ENCODE data around the gene RBM10.
A peak's percentile ranks its signal among the peaks of the same experiment; 100 is the strongest.
"Not testable (repeated sequence)": the region's sequence is repeated elsewhere in the genome, so short reads cannot be mapped to it uniquely, and the experiment has no call there.

RBM10 gene

DNA sequence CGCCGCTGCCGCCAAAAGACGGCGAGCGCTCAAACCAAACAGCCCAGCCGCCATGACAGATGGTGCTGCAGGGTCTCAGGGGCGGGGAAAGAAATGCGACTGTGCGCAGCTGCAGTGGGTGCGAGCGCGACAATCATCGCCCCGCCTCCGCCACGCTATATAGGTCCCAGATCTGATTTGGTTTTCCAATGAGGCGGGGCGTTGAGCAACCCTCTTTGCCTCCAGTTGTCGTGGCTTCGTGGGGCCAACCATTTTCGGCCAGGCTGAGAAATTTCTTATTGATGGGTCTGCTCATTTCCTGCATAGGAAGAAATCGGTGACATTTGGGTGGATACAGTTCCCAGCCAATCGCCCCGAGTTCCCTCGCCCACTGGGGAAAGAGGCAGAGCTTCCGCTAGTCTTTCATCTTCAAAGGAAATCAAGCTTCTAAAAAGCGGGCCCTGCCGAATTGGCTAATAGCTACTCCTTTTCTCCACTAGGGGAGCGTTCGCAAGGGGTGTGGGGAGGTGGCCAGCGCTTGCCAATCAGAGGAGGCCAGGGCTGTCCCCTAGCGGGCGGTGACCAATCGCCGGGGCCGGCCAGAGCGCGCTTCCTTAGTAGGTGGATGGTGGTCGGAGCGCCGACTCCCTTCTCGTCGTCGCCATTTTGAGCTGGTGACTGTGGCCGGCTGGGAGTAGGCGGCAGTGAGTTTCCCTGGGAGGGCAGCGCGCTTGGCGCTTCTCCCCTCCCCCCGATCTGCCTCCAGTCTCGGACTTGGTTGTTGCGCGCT is at the start of gene RBM10, which contains the start of gene NDUFB11:
Gene RBM10, plus strand, starts transcription at position 596 of the 769 bp plus-strand sequence. CDS start 2,261 bp downstream, outside the sequence.
Gene NDUFB11, minus strand, starts transcription at position 77 of the 769 bp plus-strand sequence. Its CDS starts 23 bp downstream, at position 54.
- peak; percentile 94 to 95 for DNase-seq

DNA sequence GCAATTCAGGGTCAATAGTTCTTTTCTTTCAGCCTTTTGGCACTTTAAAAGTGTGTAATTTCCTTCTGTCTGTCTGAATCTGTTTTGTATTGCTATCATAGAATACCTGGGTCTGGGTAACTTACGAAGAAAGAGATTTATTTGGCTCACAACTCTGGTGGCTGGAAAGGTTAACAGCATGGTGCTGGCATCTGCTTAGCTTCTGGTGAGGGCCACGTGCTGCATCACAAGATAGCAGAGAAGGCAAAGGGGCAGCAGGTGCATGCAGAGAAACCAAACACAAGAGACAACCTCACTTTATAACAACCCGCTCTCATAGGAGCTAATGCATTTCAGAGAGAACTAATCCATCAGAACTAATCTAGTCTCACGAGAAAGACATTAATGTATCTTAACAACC is 48.0 kb upstream of the RBM10 start:
- DNase-seq: no peak

DNA sequence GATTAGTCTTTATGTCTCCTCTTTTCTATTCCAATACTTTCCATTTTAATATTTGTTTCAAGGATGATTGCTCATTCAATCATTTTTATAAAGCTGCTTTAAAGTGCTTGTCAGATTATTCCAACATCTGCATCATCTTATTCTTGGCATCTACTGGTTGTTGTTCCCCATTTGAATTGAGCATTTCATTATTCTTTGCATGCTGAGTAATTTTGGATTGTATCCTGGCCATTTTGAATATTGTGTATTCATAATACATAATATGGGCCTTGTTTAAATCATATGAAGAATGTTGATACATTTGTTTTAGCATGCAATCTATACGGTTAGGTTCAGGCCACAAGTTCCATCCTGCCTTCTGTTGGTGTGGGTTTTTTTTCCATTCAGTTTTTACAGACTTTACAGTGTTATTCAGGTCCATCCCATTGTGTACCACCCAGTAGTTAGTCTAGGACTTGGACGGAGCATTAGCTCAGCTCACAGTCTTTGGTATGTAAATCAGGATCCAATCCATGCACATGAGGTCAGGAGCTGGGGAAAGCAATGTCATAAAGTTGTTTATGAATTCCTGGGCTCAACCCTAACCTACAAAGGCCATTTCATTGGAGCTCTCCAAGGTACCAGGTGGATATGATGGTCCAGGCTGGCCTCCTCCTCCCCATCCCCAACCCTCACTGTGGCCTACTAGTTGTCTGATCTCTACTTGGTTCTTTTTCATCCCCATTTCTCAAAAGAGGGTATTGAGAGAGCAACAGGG is 46.5 kb upstream of the RBM10 start:
- DNase-seq: no peak

- no peak for DNase-seq
Observed at GRCh38 chrX:47101206-47101605, 43.8 kb upstream of the RBM10 start.

DNA sequence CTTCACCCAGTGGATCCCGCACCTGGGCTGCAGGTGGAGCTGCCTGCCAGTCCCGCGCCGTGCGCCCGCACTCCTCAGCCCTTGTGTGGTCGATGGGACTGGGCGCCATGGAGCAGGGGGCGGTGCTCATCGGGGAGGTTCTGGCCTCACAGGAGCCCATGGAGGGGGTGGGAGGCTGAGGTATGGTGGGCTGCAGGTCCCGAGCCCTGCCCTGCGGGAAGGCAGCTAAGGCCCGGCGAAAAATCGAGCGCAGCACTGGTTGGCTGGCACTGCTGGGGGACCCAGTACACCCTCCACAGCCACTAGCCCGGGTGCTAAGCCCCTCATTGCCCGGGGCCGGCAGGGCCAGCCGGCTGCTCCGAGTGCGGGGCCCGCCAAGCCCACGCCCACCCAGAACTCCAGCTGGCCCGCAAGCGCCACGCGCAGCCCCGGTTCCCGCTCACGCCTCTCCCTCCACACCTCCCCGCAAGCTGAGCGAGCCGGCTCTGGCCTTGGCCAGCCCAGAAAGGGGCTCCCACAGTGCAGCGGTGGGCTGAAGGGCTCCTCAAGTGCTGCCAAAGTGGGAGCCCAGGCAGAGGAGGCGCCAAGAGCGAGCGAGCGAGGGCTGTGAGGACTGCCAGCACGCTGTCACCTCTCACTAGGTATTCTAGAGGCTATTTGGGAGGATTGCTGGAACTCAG is 33.9 kb upstream of the RBM10 start:
- not testable (repeated sequence) for DNase-seq

DNA sequence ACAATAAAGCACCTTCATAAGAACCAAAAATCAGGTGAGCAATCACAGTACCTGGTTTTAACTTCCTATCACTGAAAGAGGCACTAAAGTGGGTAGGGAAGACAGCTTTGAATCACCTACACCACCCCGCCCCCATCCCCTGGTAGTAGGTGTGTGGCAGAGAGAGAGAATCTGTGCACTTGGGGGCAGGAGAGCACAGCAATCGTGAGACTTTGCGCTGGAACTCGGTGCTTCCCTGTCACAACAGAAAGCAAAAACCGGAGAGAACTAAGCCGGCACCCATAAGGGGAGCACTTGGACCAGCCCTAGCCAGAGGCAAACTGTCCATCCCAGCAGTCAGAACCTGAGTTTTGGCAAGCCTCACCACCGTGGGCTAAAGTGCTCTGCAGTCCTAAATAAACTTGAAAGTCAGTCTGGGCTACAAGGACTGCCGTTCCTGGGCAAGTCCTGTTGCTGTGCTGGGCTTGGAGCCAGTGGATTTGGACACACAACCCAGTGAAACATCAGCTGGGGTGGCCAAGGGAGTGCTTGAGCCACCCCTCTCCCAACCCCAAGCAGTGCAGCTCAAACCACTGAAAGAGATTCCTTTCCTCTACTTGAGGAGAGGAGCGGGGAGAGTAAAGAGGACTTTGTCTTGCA is 32.6 kb upstream of the RBM10 start:
- no peak for DNase-seq

DNA sequence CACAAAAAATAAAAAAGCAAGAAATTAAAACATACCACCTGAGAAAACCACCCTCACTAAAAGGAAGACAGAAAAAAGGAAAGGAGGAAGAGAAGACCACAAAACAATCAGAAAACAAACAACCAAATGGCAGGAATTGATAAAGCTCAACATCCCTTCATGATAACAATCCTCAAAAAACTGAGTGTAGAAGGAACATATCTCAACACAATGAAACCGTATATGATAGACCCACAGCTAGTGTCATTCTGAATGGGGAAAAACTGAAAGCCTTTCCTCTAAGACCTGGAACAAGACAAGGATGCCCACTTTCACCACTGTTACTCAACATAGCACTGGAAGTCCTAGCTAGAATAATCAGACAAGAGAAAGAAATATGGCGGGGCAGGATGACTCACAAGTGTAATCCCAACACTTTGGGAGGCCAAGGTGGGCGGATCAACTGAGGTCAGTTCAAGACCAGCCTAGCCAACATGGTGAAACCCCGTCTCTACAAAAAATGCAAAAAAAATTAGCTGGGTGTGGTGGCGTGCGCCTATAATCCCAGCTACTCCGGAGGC is 28.4 kb upstream of the RBM10 start:
- DNase-seq: not testable (repeated sequence)

- DNase-seq: not testable (repeated sequence)
Observed at GRCh38 chrX:47124466-47124865, 20.6 kb upstream of the RBM10 start.

- peak; percentile 94 to 96 for DNase-seq
Observed at GRCh38 chrX:47129157-47129898, 15.7 kb upstream of the RBM10 start.

- no peak for DNase-seq
Observed at GRCh38 chrX:47129899-47130358, 15.1 kb upstream of the RBM10 start.

GRCh38 chrX:47133493-47133892 is 11.5 kb upstream of the RBM10 start:
- no peak for DNase-seq

GRCh38 chrX:47135650-47136049 is 9.4 kb upstream of the RBM10 start:
- DNase-seq: not testable (repeated sequence)

GRCh38 chrX:47138171-47138570 is 6.8 kb upstream of the RBM10 start:
- no peak for DNase-seq

GRCh38 chrX:47143894-47144625 is 961 bp upstream of the RBM10 start:
- peak in 1 of 2 donors; percentile 32 for DNase-seq

DNA sequence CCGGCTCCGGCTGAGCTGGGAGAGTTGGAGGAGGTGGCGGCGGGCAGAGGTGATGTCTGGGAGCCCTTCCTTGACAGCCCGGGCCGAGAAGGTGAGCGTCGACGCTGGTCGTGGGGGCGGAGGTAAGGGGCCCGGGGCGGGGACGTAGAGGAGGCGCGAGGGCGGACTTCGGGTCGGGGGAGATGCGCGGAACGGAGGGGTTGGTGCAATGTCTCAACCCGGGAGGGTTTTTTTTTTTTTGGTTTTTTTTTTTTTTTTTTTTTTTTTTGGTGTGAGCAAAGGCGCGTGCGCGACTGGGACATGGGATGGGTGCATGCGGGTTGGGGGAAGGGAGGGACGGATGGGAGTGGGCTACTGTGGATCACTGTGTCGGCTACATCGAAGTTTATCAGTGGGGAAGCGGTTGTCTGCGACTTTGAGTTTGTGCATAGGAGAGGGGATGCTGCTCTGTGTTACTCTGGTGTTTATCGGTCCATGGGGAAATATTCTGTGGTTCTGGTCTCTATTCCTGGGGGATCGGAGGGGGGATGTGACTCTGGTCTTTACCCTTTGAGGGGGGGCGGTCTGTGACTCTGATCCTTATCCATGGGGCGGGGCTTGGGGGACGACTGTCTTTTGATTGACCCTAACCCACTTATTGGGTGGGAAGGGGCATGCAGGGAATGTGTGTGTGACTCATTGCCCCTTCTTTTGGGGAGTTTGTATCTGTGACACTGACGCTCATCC is 537 bp downstream of the RBM10 start:
- DNase-seq: no peak

DNA sequence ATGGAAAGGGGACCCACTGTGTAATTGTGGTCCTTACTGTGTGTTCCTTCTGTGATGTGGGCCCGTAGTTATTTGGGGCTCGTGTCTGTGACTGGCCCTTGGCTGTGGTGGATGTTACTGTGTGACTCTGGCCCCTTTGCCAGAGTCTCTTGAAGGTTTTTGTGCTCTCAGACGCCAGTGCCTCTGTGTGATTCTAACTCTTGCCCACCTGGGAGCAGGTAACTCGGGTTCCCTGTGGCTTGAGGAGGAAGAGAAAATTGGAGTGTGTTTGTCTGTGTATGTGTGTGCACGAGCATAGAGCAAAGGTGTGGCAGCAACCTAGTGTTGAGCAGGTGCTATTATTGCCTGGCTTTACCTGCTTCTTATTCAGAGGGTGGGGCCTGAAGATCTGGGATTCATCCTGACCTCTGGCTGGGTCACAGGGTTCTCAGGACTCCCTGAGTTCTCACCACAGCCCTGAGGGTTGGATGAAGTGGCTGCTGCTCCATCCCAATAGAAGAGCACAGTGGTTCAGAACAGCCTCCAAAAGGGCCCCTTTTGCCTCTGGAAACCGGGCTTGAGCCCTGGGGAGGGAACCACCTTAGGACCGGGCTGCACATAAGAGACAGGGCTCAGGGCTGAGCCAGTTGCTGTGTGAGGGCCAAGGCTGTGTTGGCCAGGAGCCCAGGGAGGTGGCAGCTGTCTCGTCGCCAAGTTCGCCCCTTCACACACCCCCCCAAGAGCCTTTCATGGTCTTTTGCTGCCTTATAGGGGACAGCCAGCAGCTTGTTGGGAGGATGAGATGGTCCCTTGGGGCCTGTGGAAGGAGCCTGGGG is 1.3 kb downstream of the RBM10 start:
- no peak for DNase-seq

DNA sequence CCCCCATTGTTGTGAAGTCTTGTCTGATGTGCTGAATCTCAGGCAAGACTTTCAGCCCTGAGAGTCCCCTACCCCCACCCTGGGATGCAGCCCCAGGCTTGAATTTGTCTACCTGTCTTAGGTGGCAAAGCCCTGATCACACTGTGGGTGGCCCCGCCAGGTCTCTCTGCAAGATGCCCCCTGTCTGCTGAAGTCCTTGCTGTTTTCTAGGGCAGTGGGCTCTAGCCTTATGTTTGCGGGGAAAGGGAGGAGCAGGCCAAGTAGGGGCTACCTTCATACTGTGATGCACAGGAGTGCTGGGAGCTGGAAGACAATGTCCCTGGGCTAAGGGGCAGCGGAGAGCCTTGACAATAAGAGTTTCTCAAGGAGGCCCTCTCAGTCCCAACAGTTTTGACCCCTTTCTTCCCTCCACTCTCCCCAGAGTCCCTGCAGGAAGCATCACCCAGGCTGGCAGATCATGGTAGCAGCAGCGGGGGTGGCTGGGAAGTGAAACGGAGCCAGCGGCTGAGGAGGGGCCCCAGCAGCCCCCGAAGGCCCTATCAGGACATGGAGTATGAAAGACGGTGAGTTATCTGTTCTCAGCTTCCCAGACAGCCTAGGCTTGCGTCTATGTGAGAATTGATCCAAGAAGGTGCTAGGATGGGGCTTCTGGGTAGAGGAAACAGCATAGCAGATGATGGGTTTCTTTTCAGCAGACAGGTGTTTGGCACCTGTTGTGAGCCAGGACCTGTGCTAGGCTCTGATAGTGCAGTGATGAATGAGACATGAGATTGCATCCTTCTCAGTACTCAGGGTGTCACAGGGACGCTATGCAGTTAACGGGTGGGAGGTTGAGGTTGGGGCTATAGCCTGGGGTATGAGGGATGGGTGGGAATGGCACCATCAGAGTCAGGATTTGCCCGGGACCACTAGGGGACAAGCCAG is 2.2 kb downstream of the RBM10 start:
- no peak for DNase-seq

DNA sequence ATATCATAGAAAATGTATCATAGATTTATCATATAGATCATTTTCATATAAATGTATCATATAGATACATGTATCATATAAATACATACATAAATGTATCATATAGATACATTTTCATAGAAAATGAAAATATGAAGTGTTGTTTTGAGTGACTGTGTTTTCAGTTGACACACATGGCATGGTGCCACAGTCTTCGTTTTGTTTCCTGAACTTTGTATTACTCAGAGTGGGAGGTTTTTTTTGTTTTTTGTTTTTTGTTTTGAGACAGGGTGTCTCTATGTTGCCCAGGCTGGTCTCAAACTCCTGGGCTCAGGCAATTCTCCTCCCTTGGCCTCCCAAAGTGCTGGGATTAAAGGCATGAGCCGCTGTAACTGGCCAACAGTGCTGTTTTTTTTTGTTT is 3.9 kb downstream of the RBM10 start:
- DNase-seq: no peak

All from CD4-positive, alpha-beta T cell treated with Interleukin-4 for 1 hour (primary cell).